H9 (cell line): ENCODE data around the gene TMEM108. TPM values are rescaled to one million over a fixed set of nuclear protein-coding genes. Genes with fewer than 3 reads are reported as not detected.

Experiments
- DNase-seq: peaks from one replicate; pipeline ENCODE4 v3.0.0-alpha.2; 2017
- H2AFZ ChIP-seq: one replicate; pipeline ENCODE4 v1.6.1; 2013; ENCODE audit warnings: mild to moderate bottlenecking, low read length, control low read depth, moderate library complexity
- H2AK5ac ChIP-seq: 2 replicates; pipeline ENCODE4 v1.6.1; 2013; ENCODE audit warnings: low read length, control low read depth, mixed read lengths; ENCODE audit not compliant: insufficient read length
- H2BK120ac ChIP-seq: one replicate; pipeline ENCODE4 v1.6.1; 2013; ENCODE audit warnings: low read depth, mild to moderate bottlenecking, low read length, control low read depth, inconsistent platforms; ENCODE audit not compliant: poor library complexity, severe bottlenecking
- H2BK12ac ChIP-seq: 2 replicates; pipeline ENCODE4 v1.6.1; 2013; ENCODE audit warnings: low read length, control low read depth, mixed read lengths, low read depth; ENCODE audit not compliant: insufficient read length
- H2BK15ac ChIP-seq: 2 replicates; pipeline ENCODE4 v1.6.1; 2013; ENCODE audit warnings: low read depth, low read length, control low read depth
- H2BK20ac ChIP-seq: one replicate; pipeline ENCODE4 v1.6.1; 2013; ENCODE audit warnings: low read depth, mild to moderate bottlenecking, low read length, control low read depth, inconsistent platforms; ENCODE audit not compliant: poor library complexity, severe bottlenecking
- H2BK5ac ChIP-seq: 2 replicates; pipeline ENCODE4 v1.6.1; 2013; ENCODE audit warnings: low read length, control low read depth, mixed read lengths; ENCODE audit not compliant: insufficient read length
- H3K14ac ChIP-seq: 2 replicates; pipeline ENCODE4 v1.6.1; 2013; ENCODE audit warnings: low read length, control low read depth; ENCODE audit not compliant: insufficient read depth
- H3K18ac ChIP-seq: 2 replicates; pipeline ENCODE4 v1.6.1; 2013; ENCODE audit warnings: low read depth, mild to moderate bottlenecking, mixed read lengths, low read length, control low read depth; ENCODE audit not compliant: insufficient read length
- H3K23ac ChIP-seq: 2 replicates; pipeline ENCODE4 v1.6.1; 2013; ENCODE audit warnings: low read length, control low read depth, mixed read lengths, low read depth; ENCODE audit not compliant: insufficient read length
- H3K23me2 ChIP-seq: 2 replicates; pipeline ENCODE4 v1.6.1; 2013; ENCODE audit warnings: low read depth, mild to moderate bottlenecking, mixed read lengths, low read length, control low read depth; ENCODE audit not compliant: insufficient read length, poor library complexity, severe bottlenecking
- H3K27ac ChIP-seq: 2 replicates; pipeline ENCODE4 v1.5.1; 2013; ENCODE audit warnings: low read length, control low read depth, mixed read lengths, low read depth; ENCODE audit not compliant: insufficient read length
- H3K27me3 ChIP-seq: 2 replicates; pipeline ENCODE4 v1.6.1; 2013; ENCODE audit warnings: low read length, control low read depth, inconsistent platforms; ENCODE audit not compliant: insufficient read depth
- H3K4ac ChIP-seq: 2 replicates; pipeline ENCODE4 v1.6.1; 2013; ENCODE audit warnings: low read depth, mild to moderate bottlenecking, control low read depth, inconsistent platforms, low read length, moderate library complexity
- H3K4me1 ChIP-seq: 2 replicates; pipeline ENCODE4 v1.6.1; 2013; ENCODE audit warnings: low read length, control low read depth, inconsistent platforms; ENCODE audit not compliant: insufficient read depth
- H3K4me2 ChIP-seq: 2 replicates; pipeline ENCODE4 v1.6.1; 2013; ENCODE audit warnings: low read length, control low read depth, mixed read lengths; ENCODE audit not compliant: insufficient read length, insufficient read depth
- H3K56ac ChIP-seq: 2 replicates; pipeline ENCODE4 v1.6.1; 2013; ENCODE audit warnings: low read depth, mild to moderate bottlenecking, mixed read lengths, low read length, control low read depth; ENCODE audit not compliant: insufficient read length
- H3K79me1 ChIP-seq: 2 replicates; pipeline ENCODE4 v1.6.1; 2013; ENCODE audit warnings: low read depth, mild to moderate bottlenecking, moderate library complexity, low read length, control low read depth, inconsistent platforms; ENCODE audit not compliant: insufficient read depth, poor library complexity, severe bottlenecking
- H3K79me2 ChIP-seq: 2 replicates; pipeline ENCODE4 v1.6.1; 2013; ENCODE audit warnings: low read length, control low read depth, inconsistent platforms; ENCODE audit not compliant: insufficient read depth
- H3K9ac ChIP-seq: 2 replicates; pipeline ENCODE4 v1.6.1; 2013; ENCODE audit warnings: low read length, control low read depth, mixed read lengths; ENCODE audit not compliant: insufficient read length; ENCODE audit errors: extremely low read depth
- H3K9me3 ChIP-seq: one replicate; pipeline ENCODE4 v1.6.1; 2013; ENCODE audit warnings: low read depth, low read length, inconsistent platforms; ENCODE audit not compliant: control insufficient read depth
- H3T11ph ChIP-seq: one replicate; pipeline ENCODE4 v1.6.1; 2013; ENCODE audit warnings: mild to moderate bottlenecking, low read length, control low read depth, inconsistent platforms
- H4K20me1 ChIP-seq: one replicate; pipeline ENCODE4 v1.6.1; 2013; ENCODE audit not compliant: control insufficient read depth, insufficient read length, insufficient read depth
- H4K5ac ChIP-seq: 2 replicates; pipeline ENCODE4 v1.6.1; 2013; ENCODE audit warnings: low read depth, mild to moderate bottlenecking, mixed read lengths, low read length, control low read depth; ENCODE audit not compliant: insufficient read length
- H4K8ac ChIP-seq: replicated peaks from 2 replicates; pipeline ENCODE4 v1.6.1; 2013; ENCODE audit warnings: low read length, control low read depth, mixed read lengths, low read depth; ENCODE audit not compliant: insufficient read length
- H4K91ac ChIP-seq: 2 replicates; pipeline ENCODE4 v1.6.1; 2013; ENCODE audit warnings: low read depth, mild to moderate bottlenecking, moderate library complexity, mixed read lengths, low read length, control low read depth; ENCODE audit not compliant: insufficient read length
- H3K27ac Mint-ChIP-seq, 3 experiments: 2 replicates in 2 of 3; 3 replicates in 1 of 3; pipeline ENCODE4 v1.8.0; 2020 to 2021; ENCODE audit warnings: mixed read lengths in 3 of 3, mild to moderate bottlenecking in 1 of 3, moderate library complexity in 1 of 3
- H3K27me3 Mint-ChIP-seq: 2 replicates; pipeline ENCODE4 v1.8.0; 2021; ENCODE audit warnings: low read depth, mild to moderate bottlenecking, moderate library complexity, mixed read lengths
- H3K36me3 Mint-ChIP-seq, 3 experiments: 2 replicates in 2 of 3; 3 replicates in 1 of 3; pipeline ENCODE4 v1.8.0; 2020 to 2021; ENCODE audit warnings: low read depth in 3 of 3, mixed read lengths in 3 of 3; ENCODE audit not compliant: insufficient read depth in 1 of 3
- H3K4me1 Mint-ChIP-seq, 2 experiments: 2 replicates each; pipeline ENCODE4 v1.8.0; 2020; ENCODE audit warnings: mixed read lengths in 2 of 2
- H3K4me3 Mint-ChIP-seq, 2 experiments: 2 replicates in 1 of 2; 3 replicates in 1 of 2; pipeline ENCODE4 v1.8.0; 2020 to 2021; ENCODE audit warnings: mild to moderate bottlenecking in 2 of 2, mixed read lengths in 2 of 2, moderate library complexity in 1 of 2
- H3K9me3 Mint-ChIP-seq, 2 experiments: 2 replicates in 1 of 2; 3 replicates in 1 of 2; pipeline ENCODE4 v1.8.0; 2020; ENCODE audit warnings: mild to moderate bottlenecking in 2 of 2, mixed read lengths in 2 of 2, moderate library complexity in 1 of 2
- CTCF ChIP-seq: fragments of 200-600 bp; sonication (generic); conservative IDR thresholded peaks from 3 replicates; pipeline ENCODE4 v1.8.0; 2021; ENCODE audit warnings: antibody characterized with exemption, mild to moderate bottlenecking
- WGBS: extraction: QIAGEN DNeasy Blood & Tissue Kit; methylation state at CpG from one replicate; pipeline ENCODE4 v1.1.7; 2013; ENCODE audit warnings: missing lambda C conversion rate, low lambda C conversion rate, mixed read lengths; ENCODE audit not compliant: insufficient read length; ENCODE audit errors: extremely low coverage; 5-methylcytosine and 5-hydroxymethylcytosine counted together
- total RNA-seq: library from RNA; stranded (reverse); gene quantifications from 2 replicates; pipeline ENCODE4 v1.2.1, GENCODE V29; 2021

The TMEM108 gene
- total RNA-seq, 1 experiment from 2014 or later: 5.0 TPM

- Histone ChIP-seq H3K18ac (no peak overlapping the region), H3K23ac (no peak overlapping the region), H4K5ac (no peak overlapping the region), H4K20me1 (no peaks in the 10 kb centered on the region), H3K4ac (no peak overlapping the region), H2BK120ac (no peak overlapping the region), H3K9ac (no peak overlapping the region), H2BK5ac (no peak overlapping the region), H4K91ac (no peak overlapping the region), H4K8ac (no peak overlapping the region), H3K9me3 (no peaks in the 10 kb centered on the region), H3K14ac (no peak overlapping the region), H3K56ac (no peak overlapping the region), H3K79me2 (no peaks in the 10 kb centered on the region; the same call in 1 of the 2 replicates), H3K4me2 (no peak overlapping the region), H2AFZ (no peak overlapping the region), H3K79me1 (no peaks in the 10 kb centered on the region), H3K27me3 (no peaks in the 10 kb centered on the region), H3K4me1 (no peaks in the 10 kb centered on the region), H3T11ph (no peak overlapping the region), H2BK12ac (no peak overlapping the region), H2BK20ac (no peak overlapping the region), H2BK15ac (no peak overlapping the region), H2AK5ac (no peak overlapping the region), H3K27ac (no peak overlapping the region), H3K23me2 (no peaks in the 10 kb centered on the region)
- no peak overlapping the region for H3K4me3 Mint-ChIP-seq
- peaks cover 0 to 5% (median 4%) of the 10 kb centered on the region in 3 experiments; a peak in 3 of 7 replicates for H3K36me3 Mint-ChIP-seq
- no peaks in the 10 kb centered on the region for H3K4me1 Mint-ChIP-seq
- DNase-seq: no peak
- H3K27ac Mint-ChIP-seq: no peak overlapping the region
- WGBS: no CpG with 5 or more reads among the region's 1 CpG
- no peaks in the 10 kb centered on the region for H3K9me3 Mint-ChIP-seq
- TF ChIP-seq CTCF: no peak
- no peaks in the 10 kb centered on the region for H3K27me3 Mint-ChIP-seq
These were observed 45.2 kb downstream of the TMEM108 start for GRCh38 chr3:133083395-133083794.
